ENCODE results near the gene TMEM151B.

DNA sequence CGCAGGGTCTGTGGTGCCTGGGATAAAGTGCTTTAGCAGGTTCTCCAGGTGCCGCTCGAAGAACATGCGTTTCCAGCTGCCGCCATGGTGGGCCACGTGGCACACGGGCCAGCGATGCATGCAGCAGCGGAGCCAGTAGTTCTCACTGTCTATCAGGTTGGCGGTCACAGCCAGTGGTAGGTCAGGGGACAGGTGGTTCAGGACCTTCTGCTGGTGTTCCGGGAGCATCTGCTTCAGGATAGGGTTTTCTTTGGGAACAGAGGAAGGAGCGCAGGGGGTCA, 16.0 kb downstream of the TMEM151B start:
- TF ChIP-seq ZNF274 (IDR thresholded peaks at IDR 0.05; ENCODE audit: low read depth, low read length), result no peak
- no peak for TF ChIP-seq YY1 (IDR thresholded peaks at IDR 0.05; ENCODE audit: insufficient read depth, insufficient read length)
